ENCODE measurements around the gene AP1S2. TPM values are rescaled to one million over a fixed set of nuclear protein-coding genes. Genes with fewer than 3 reads are reported as not detected.

AP1S2 gene
- total and polyA plus RNA-seq, 2 of the 13 experiments (the other 11 are each of a cell fraction or from before 2014, with no cell fraction given), result 10.1 to 18.8 TPM

DNA sequence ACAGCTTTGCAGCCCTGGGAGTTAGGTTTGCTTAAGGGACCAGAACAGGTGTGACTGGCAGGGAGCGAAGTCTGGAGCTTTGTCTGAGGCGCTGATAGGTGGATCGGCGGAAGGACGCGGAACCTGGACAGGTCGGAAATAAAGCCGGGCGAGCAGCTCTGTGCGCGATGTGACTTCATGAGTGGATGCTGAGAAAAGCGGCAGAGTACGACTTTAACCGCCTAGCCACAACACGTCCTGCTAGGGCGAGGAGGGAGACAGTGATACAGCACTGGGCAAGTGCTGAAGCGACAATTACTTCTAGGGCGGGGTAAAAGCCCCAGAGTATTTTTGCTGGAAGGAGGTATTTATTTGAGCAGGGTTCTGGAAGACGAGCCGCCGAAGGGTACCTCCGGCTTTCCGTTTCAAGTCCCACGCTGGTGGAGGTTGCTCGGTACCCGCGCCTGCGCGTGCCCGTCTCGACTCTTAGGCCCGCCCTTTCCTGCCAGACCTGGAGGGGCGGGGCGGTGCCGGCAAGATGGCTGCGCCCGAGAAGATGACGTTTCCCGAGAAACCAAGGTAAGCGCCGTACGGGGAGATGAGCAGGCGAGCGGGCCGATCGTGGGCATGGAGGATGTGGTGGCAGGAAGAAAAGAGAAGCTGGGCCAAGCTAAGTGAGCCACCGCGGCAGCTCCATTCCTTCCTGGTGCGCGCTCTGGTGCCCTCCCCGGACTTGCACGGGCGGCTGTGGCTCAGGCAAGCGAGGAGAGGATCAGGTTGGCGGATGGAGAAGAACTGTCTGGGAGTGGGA is 64.4 kb downstream of the AP1S2 start, which contains the start of gene ZRSR2 (continued):
- TF ChIP-seq ZNF609 (CRISPR knock-in tag; IDR thresholded peaks at IDR 0.05; ENCODE audit: borderline replicate concordance) (no peak), ZSCAN25 (CRISPR knock-in tag; IDR thresholded peaks at IDR 0.05) (no peak)

GRCh38 chrX:15786915-15787314 is 67.7 kb downstream of the AP1S2 start:
- no peaks in the 10 kb centered on the region; a peak in 1 of 5 replicates for H3K27me3 ChIP-seq (ENCODE audit: control insufficient read depth in 1 of 2, insufficient read depth in 2 of 2, low read length in 2 of 2)
- ChIA-PET POLR2A (no interaction called here), CTCF (ENCODE audit: low intra/inter-chr PET ratio, low total read pairs) (no interaction called here)
- ATAC-seq (no peak), DNase-seq (ENCODE audit: low spot score) (no peak), FAIRE-seq (no peak)
- no peaks in the 10 kb centered on the region for H3K9me3 ChIP-seq (ENCODE audit: low read length)
- no peak overlapping the region for H3K9ac ChIP-seq (ENCODE audit: insufficient read depth, low read depth, low read length)
- 100% methylated on average over 2 of the region's 3 CpGs for WGBS (ENCODE audit: low lambda C conversion rate)
- no peaks in the 10 kb centered on the region for H3K36me3 ChIP-seq (replicated peaks in 1 of 2; ENCODE audit: control insufficient read depth in 1 of 2, insufficient read depth in 2 of 2, low read length in 2 of 2)
- BruUV-seq (replicated peaks), result no TSS peak
- no peak overlapping the region for H3K4me2 ChIP-seq (ENCODE audit: low read depth, low read length)
- peaks cover 9% of the 10 kb centered on the region for H3K4me1 ChIP-seq (ENCODE audit: insufficient read depth, low read length)
- no peak overlapping the region for H3K4me3 ChIP-seq (replicated peaks in 1 of 3; ENCODE audit: insufficient read depth in 1 of 3, low read depth in 2 of 3, low read length in 3 of 3)
- H2AFZ ChIP-seq (ENCODE audit: low read length), result no peak overlapping the region
- intact Hi-C loops (cut with micrococcal nuclease; ENCODE audit: unreplicated experiment), result no loop called here
- in situ Hi-C loops (cut with HindIII; ENCODE audit: extremely low pct_ligation_motif_present, low pct_unique_long_range_greater_than_20kb), result no loop called here
- no peaks in the 10 kb centered on the region for H4K20me1 ChIP-seq (ENCODE audit: insufficient read depth, low read length)
- H3K79me2 ChIP-seq (ENCODE audit: insufficient read depth, low read length), result no peaks in the 10 kb centered on the region
- no peak overlapping the region for H3K27ac ChIP-seq (ENCODE audit: extremely low read length, insufficient read depth, low read length)
- TF ChIP-seq SOX13 (IDR thresholded peaks at IDR 0.05) (no peak), SOX13 (CRISPR knock-in tag; conservative IDR thresholded peaks at IDR 0.05 in 1 of 2, IDR thresholded peaks at IDR 0.05 in 1 of 2) (no peak), FOXP1 (IDR thresholded peaks at IDR 0.05) (no peak), FOXP1 (CRISPR knock-in tag; IDR thresholded peaks at IDR 0.05) (no peak), ESRRA (CRISPR knock-in tag; IDR thresholded peaks at IDR 0.05; ENCODE audit: low read depth) (no peak), MAF1 (CRISPR knock-in tag; IDR thresholded peaks at IDR 0.05; ENCODE audit: borderline replicate concordance) (no peak), SMYD3 (CRISPR knock-in tag; IDR thresholded peaks at IDR 0.05) (no peak), TRIM22 (IDR thresholded peaks at IDR 0.05) (no peak), PBX2 (CRISPR knock-in tag; IDR thresholded peaks at IDR 0.05) (no peak), ZNF350 (CRISPR knock-in tag; IDR thresholded peaks at IDR 0.05; ENCODE audit: borderline replicate concordance, low read depth) (no peak), MEIS1 (CRISPR knock-in tag; IDR thresholded peaks at IDR 0.05; ENCODE audit: borderline replicate concordance) (no peak), MBNL3 (CRISPR knock-in tag; conservative IDR thresholded peaks at IDR 0.05) (no peak)
- TF ChIP-seq, protein P1, sequence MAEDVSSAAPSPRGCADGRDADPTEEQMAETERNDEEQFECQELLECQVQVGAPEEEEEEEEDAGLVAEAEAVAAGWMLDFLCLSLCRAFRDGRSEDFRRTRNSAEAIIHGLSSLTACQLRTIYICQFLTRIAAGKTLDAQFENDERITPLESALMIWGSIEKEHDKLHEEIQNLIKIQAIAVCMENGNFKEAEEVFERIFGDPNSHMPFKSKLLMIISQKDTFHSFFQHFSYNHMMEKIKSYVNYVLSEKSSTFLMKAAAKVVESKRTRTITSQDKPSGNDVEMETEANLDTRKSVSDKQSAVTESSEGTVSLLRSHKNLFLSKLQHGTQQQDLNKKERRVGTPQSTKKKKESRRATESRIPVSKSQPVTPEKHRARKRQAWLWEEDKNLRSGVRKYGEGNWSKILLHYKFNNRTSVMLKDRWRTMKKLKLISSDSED (CRISPR knock-in tag; IDR thresholded peaks at IDR 0.05), result no peak

Measured in HepG2 (cell line).